Activated CD4-positive, alpha-beta T cell treated with anti-CD3 and anti-CD28 coated beads, Interleukin-2, Interleukin-6, amounts not matched to agents 100 ng/mL and 50 ng/mL, durations not matched to agents 16 hours and 8 hours (primary cell): ENCODE results near the gene PARD6B.
A peak's percentile ranks its signal among the peaks of the same experiment; 100 is the strongest.

Experiments
- DNase-seq: peaks from one replicate; pipeline ENCODE4 v3.0.0-alpha.2; 2020

PARD6B gene

DNA sequence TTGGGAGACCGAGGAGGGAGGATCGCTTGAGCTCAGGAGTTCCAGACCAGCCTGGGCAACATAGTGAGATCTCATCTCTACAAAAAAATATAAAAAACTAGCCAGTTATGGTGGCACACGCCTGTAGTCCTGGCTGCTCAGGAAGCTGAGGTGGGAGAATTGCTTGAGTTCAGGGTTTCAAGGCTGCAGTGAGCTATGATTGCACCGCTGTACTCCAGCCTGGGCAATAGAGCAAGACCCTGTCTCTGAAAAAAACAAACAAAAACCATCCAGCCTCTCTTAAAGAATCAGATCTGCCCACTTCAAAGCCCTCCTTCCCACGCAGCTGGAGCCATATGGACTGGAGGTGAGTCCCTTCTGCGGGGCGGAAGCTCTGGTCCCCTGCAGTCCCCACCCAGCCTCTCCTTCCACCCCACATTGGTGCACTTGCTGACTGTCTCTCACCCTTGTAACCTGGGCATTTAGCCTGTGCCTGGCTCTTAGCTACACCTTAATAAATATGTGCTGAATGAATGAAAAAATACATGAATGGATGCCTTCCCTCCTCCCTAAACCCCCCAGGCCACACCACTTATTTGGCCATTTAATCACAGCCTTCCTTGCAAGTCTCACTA is 7.2 kb upstream of the PARD6B start:
- no peak for DNase-seq

DNA sequence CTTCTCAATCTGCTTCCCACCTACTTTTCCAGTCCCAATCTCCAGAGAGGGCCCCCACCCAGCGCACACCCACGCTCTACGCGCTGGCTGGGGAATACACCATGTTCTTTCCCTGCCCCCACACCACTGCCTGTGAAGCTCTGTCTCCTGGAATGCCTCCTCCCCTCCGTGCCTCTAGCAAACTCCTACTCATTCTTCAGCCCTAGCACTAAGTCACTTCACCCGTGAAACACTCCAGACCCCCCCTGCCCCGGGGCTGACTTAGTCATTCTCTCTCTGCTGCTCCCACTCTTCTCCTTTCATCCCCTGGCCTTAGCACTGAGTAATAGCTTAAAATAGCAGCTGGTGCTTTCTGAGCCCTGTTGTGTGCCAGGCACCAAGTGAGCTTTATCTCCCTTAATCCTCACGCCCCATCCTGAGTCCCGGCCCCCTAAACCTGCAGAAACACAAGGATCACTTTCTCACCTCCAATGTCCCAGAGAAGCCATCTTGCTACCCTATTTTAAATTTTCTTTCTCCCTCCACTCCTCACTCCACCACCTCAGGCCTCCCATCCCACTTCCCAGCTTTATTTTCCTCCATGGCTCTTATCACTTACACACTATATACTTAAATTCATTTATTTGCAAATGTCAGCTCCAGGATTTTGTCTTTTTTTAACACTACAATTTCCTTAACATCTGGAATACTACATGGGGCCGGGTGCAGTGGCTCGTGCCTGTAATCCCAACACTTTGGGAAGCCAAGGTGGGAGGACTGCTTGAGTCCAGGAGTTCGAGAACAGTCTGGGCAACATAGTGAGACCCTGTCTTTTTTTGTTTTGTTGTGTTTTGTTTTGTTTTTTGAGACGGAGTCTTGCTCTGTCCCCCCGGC is 6.3 kb upstream of the PARD6B start:
- DNase-seq, result peak; percentile 25

DNA sequence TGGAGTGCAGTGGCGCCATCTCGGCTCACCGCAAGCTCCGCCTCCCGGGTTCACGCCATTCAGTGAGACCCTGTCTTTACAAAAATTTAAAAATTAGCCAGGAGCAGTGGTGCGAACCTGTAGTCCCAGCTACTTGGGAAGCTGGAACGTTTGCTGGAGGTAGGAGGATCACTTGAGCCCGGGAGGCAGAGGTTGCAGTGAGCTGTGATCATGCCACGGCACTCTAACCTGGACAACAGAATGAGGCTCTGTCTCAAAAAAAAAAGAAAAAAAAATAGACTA is 5.7 kb upstream of the PARD6B start:
- no peak for DNase-seq

DNA sequence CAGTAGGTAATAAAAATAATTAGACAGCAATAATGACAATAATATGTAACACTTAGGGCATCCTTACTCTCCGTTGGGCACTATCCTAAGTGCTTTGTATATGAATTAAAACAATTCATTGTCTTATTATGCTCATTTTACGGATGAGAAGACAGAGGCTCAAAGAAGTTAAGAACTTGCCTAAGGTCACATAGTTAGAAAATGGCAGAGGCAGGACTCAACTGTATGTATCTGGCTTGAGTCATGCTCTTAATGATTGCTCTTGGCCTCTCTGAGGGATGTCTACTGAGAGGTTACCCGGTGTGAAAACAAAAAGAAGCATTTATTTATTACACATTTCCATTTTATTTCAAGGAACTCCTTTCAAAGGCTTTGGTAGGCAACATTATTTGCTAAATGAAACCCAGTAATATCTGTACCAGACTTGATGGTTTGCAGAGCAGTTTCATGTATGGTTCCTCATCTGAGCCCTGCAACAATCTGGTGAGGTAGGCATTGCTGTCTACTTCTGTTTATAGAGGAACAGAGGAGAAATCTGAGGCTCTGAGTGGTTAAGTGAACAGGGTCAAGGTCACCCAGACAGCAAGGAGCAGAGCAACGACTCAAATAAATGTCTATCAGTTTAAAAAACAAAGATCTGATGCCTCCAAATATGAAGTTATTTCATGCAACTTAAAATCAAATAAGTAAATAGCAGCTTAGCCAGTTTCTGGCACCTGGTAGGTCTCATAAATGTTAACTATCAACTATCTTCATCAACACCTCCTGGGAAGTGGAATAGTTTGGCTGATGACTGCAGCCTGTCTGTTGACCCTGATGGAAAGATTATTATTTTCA is 4.2 kb upstream of the PARD6B start:
- peak; percentile 3 for DNase-seq

DNA sequence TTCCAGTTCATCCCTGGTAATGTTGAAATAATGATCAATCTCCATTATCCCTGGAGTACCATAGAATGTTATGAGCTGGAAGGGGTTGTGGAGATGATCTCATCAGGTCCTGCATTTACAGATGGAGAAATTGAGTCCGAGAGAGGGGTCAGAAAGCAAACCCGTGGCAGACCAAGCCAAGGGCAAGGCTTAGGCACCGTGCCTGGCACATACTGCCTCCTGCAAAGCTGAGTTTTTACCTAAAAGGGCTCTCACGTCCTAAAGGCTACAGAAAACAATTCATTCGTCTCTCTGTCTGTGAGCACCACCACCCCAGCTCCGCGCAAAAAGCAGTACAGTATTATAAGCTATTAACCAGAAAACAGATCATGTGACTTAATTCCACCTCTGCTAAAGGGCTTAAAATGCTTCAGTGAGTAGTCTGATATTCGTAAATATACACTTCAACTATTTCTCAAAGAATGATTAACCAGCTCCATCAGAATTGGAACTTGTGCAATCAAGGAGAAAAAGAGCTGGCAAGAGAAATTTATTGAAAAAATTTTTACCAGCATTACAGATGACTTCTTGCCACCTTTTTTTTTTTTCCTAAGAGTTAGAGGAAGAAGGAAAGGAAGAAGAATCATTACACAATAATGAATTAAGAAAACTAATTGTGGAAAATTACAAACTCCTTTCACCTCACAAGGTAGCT is 3.4 kb upstream of the PARD6B start:
- DNase-seq, result no peak

DNA sequence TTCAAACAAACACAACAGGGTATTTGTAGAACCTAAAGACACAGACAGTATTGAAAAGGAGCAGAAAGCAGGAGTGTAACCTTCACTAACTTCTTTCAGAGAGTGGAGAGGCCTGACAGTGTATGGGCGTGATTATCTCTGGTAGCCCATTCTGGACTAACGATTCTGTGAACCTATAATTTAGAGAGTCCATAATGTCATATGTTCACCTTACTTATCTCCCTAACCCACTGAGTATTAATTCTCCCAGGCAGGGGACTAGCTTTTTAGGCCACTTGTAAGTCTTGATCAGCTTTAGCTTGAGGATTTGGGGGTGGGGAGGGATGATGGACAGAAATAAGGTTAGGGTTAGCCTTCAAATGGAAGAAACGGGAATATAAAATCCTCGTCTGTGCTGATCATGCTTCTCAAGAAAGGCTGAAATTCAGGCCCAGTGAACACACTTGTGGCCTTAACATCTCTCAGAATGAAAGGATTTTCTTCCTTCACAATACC is 2.8 kb upstream of the PARD6B start:
- DNase-seq, result no peak

DNA sequence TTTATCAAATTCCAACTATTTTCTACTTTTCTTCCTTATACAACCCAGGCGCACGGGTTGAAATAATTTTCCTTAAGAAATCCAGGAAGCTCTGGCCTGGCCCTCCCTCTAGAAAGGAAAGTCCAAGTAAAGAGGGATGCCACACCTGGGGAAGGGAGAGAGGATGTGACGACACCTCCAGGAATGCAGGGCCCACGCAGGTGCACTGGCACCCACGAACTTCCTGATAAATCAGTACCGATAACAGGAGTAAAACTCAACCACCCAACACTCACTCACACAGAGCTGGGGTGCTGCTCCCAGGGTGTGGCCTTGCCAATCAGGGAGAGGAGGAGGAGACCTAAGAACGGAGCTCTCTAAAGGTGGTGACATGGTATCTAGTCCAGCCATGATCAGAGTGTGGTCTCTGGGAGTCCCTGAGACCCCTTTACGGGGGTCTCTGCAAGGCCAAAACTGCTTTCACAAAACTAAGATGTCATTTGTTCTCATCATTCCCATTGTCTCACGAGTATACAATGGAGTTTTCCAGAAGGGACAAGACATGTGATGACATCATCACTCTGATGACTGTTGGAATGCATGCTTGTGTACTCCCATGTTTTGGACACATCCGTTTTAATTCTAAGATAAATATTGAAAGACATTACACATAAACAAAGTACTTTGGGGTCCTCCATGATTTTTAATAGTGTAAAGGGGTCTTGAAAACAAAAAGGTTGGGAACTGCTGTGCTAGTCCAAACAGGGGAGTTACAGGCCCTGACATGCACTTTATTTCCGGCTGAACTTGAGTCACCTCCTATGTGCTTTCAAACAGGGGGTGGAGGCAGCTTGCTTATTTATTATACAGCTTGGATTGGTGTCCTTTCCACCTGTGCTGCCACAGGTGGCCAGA is 2.2 kb upstream of the PARD6B start:
- DNase-seq, result no peak

DNA sequence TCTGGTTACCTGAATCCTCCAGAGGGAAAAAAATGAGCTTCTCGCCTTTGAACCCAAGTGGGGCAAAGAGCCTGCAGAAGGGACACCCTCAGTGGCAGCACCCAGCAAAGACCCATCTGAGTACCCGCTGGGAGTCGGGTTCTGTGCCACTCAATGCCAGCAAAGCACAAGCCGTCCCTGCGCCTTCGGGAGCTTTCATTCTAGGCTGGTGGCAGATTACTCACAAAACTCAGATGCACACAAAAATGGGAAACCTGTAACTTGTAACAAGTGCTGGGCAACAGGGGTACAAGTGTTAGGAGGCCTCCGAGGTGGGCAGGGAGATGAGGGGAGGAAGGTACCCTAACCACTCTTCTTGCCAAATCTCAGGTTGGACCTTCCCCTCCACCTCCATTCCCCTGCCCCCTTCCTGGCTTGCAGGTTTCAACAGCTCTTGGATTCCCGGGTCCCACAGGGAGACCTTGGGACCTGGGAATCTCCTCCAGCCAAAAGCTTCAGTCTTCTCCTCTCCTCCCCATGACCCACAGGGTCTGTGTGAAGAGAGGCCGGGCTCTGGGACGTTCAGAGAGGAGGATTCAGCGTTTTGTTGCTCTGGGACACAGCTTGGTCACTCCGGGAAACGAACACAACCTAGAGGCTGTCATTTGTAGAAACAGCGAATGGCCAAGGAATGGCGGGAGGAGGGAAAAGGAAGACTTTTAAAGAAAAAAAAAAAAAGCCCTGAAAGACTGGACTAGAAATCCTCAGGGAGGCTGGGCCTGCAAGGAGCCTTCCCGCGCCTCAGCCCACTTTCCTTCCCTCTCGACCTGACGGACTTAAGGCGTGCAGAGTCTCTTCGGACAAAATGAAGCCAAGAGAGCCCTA is 1.2 kb upstream of the PARD6B start:
- no peak for DNase-seq

DNA sequence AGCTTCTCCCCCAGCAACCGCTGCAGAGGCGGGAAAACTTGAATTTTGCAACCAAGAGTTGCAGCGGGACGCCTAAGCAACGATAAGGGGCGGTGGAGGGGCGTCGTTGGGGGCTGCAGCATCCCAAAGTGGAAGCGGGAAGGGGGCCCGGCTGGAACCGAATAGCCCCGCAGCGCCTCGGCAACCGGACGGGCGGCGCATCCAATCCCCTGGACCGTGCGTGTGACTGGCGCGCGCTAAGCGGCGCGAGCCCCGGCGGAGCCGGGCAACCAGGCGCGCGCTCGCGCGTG is 670 bp upstream of the PARD6B start:
- no peak for DNase-seq

DNA sequence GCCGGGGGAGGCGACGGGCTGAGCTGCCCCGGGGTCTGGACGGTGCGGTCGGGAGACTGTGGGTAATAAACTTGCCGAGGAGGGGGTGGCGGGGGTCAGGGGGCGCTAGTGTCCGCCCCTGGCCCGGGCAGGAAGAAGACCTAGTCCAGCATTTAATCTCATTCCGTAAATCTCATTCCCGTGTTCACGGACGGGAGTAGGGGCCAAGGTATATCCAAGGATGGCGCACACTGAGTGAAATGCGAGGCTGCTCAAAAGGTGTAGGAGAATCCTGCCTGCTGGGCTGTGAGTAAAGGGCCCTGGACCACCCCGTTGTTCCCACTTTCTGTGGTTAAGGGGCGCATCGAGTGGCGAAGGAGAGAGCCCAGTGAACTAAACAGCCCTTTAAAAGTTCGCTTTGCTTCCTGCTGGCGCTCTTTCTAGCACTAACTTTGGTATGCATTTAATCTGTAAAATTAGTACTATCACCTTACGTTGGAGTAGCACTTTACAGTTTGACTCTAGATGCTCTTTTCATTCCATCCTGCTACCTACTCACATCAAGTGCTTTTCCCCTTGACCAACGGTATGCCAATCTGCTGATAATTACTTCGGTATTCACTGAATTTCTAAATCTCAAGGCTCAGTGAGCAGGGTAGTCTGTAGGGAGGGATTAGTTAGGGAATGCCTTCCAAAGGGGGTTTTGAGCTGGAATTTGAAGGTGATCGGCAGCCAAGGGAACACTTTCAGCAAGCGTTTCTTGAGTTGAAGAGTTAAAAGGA is 730 bp downstream of the PARD6B start:
- peak; percentile 6 for DNase-seq

DNA sequence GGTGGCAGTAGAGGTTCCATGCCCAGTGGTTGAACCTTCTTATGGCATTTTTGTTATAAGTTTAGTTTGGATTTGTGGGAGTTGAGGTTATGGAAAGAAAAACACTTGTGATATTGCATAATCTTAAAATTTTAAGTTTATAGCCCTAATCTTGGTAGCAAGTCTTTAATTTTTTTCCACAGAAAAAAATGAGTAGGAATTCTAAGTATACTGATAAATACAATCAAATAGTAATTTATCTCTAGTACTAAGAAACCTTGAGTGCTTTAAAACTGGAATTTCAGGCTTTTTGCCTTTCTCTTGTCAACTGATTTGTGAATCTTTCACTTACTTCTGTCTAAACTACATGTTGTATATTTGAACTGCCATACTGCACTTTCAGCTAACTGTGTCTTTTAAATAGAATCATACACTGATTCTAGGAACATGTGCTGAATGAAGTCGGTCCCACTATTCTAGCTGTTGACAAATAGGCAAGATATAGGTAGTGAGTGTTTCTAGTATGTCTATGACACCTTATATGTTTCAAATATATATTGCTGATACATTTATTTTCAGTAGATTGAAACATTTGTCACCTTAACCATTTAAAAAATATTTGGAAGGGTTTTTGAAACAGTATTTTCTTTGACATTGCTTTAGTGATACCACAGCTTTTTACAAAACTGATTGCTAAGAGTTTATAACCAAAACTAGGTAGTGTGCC is 2.4 kb downstream of the PARD6B start:
- no peak for DNase-seq

DNA sequence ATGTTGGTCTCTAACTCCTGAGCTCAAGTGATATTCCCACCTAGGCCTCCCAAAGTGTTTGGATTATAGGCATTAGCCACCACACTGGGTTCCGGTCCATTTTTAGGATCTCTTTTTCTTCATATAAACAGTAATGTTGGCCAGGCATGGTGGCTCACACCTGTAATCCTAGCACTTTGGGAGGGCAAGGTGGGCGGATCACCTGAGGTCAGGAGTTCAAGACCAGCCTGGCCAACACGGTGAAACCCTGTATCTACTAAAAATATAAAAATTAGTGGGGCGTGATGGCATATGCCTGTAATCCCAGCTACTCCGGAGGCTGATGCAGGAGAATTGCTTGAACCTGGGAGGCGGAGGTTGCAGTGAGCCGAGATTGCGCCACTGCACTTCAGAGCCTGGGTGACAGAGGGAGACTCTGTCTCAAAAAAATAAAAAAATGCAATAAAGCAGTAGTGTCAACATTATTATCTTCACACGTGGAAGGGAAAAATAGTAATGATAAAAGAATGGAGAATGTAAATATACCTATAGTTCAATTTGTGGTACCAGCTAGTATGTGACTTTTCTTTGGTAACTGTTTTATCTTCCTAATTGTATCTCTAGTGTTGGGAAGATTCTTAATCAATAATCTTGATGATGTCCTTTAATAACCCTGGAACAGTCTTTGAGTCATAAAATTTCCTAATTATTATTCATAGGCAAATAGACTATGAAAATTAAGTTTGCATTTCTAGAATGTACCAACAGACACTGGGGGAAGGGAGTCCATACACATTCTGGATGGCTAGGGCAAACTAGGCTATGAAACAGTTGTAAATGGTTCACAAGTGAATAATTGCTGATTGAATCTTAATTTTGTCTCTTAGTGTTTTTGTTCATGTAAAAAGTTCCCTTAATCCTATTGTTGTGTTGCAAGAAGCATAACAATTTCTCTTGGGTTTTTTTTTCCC is 3.6 kb downstream of the PARD6B start:
- DNase-seq, result no peak

DNA sequence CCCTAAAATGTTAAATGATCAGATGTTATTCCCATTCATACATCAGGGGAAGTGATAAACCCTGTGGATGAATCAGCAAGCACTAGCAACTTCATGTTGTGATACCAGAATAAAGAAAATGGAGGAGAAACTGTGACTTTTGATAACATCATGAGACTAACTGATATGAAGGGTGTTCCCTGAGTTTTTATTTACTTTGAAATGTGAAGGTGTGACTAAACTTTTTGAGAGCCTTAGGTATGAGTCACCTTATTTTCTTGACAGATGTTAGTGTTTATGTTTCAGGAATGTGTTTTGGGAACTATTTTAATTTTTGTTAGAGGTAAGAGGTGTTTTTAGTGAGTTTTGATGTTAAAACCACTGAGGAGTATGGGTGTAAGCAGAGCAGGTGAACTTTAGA is 4.4 kb downstream of the PARD6B start:
- DNase-seq, result no peak

DNA sequence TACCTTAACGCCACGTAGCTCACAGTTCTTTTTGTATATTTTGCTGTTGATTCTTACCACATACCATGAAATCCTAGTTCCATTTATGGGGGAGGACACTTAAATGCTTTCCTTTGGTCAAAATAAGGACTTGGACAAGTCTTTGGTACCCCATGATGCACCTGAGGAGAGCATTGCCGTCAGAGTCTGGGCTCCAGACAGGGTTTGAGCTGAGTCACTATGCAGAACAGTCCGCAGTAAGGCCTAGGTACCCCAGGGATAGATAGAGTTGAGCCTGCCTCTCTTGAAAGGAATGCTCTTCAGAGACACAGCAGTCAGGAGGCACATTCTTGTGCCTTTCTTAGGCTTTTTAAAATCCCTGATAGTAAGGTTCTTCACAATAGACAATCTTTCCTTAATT is 6.0 kb downstream of the PARD6B start:
- no peak for DNase-seq

DNA sequence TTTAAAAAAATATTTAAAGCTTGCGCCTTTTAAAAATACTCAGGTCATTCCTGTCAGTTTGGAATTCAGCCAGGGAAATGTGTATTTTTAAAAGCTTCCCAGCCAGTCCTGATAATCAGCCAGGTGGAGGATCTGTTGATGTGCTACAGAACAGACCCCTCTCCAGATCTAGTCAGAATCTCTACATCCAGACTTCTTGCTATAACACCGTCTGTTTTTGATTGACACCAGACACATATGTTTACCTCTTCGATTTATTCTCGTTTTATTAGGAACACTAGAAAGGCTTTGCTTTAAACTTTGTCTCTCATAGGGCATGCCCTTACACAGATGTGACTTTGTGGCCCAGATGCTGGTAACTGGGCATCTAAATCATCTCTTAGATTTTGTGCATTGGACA is 11.7 kb downstream of the PARD6B start:
- DNase-seq, result no peak

DNA sequence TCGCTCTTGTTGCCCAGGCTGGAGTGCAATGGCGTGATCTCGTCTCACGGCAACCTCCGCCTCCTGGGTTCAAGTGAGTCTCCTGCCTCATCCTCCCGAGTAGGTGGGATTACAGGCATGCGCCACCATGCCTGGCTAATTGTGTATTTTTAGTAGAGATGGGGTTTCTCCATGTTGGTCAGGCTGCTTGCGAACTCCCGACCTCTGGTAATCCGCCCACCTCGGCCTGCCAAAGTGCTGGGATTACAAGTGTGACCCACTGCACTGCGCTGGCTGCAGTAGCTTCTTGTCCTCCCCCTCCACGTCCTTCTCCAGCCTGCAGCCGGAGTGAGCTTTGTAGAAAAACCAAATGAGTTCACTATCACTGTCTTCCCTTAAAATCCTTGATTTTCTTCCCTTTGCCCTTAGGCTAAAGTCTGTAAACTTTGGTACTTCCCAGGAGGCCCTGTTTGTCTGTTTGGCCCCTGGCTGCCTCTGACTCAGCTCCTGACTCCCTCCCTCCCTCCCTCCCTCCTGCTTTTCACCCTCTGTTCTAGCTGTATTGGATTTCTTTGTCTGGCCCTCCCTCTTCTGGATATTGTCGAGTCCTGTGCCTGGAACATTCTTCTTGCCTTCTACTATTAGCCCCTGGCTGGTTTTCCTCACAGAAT is 12.9 kb downstream of the PARD6B start:
- no peak for DNase-seq

DNA sequence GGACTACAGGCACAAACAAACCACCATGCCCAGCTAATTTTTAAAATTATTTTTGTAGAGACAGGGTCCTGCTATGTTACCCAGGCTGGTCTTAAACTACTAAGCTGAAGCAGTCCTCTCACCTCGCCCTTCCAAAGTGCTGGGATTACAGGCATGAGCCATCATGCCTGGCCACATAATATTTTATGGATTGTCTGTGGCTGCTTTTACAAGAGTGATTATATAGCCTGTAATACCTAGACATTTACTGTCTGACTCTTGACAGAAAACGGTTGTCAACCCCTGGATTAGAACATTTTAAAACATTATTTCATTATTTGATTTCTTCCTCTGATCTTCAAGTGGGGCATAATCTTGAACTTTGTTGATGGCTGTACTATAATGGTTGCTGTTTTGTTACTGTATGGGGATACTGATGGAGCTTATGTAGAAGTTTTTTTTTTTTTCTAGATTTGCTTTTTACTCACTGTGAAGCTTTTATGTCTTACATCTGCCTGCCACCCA is 14.3 kb downstream of the PARD6B start:
- DNase-seq, result no peak
